GM12878 (cell line): ENCODE measurements around the gene TRIM8. TPM values are rescaled to one million over a fixed set of nuclear protein-coding genes. Genes with fewer than 3 reads are reported as not detected.

ENCODE experiments used
- ATAC-seq: fragments of 200-7000 bp; cut with Tn5 transposase; 3 replicates; pipeline ENCODE4 v1.9.1; 2020; ENCODE audit warnings: mild to moderate bottlenecking, moderate library complexity
- BruUV-seq: library from RNA; stranded (reverse); fragments of 400-500 nt; replicated peaks from 2 replicates; lab custom pipeline; 2021; lab: Mats Ljungman, UMichigan
- CTCF ChIA-PET: fragments of 300-600 bp; sonication (Branson Sonifier 250); formaldehyde crosslinking; extraction: SDS; loops from one replicate; lab custom pipeline; 2021; ENCODE audit warnings: inconsistent platforms; lab: Yijun Ruan, JAX
- POLR2A ChIA-PET: fragments of 350-600 bp; formaldehyde crosslinking; extraction: SDS; loops from one replicate; lab custom pipeline; 2021; ENCODE audit warnings: inconsistent platforms; lab: Charles Lee
- RAD21 ChIA-PET: fragments of 300-600 bp; sonication (Branson Sonifier 250); formaldehyde crosslinking; loops from one replicate; lab custom pipeline; 2023; ENCODE audit warnings: antibody characterized with exemption; ENCODE audit not compliant: unreplicated experiment; lab: Charles Lee
- SMC1A ChIA-PET: fragments of 300-600 bp; sonication (Branson Sonifier 250); formaldehyde crosslinking; loops from one replicate; lab custom pipeline; 2023; ENCODE audit not compliant: unreplicated experiment, uncharacterized antibody; lab: Charles Lee
- DNase-seq: peaks from one replicate; pipeline ENCODE4 v3.0.0-alpha.2; 2011; ENCODE audit warnings: low read depth, low spot score
- FAIRE-seq: peaks from 3 replicates; lab custom pipeline; 2011; peaks lifted over from hg19 to GRCh38; lab: Jason Lieb, UNC
- H2AFZ ChIP-seq: 2 replicates; pipeline ENCODE4 v1.6.0; 2011; ENCODE audit warnings: low read depth, low read length, control low read depth; ENCODE audit not compliant: control insufficient read depth
- H3K27ac ChIP-seq: 2 replicates; pipeline ENCODE4 v1.5.1; 2011; ENCODE audit warnings: control low read depth; ENCODE audit not compliant: control insufficient read depth, insufficient read depth
- H3K27me3 ChIP-seq, 2 experiments: replicated peaks in 1 of 2; 2 replicates each; pipeline versions ENCODE4 v1.6.0 to v1.6.1; 2011; ENCODE audit warnings: low read length in 1 of 2; ENCODE audit not compliant: control insufficient read depth in 2 of 2, insufficient read depth in 2 of 2
- H3K36me3 ChIP-seq, 2 experiments: 2 replicates each; pipeline ENCODE4 v1.5.1; 2011; ENCODE audit warnings: low read length in 1 of 2; ENCODE audit not compliant: control insufficient read depth in 2 of 2, insufficient read depth in 2 of 2
- H3K4me1 ChIP-seq: 2 replicates; pipeline ENCODE4 v1.6.1; 2011; ENCODE audit warnings: mild to moderate bottlenecking, low read length, moderate library complexity, mixed read lengths; ENCODE audit not compliant: control insufficient read depth, insufficient read depth
- H3K4me2 ChIP-seq: 2 replicates; pipeline ENCODE4 v1.6.0; 2011; ENCODE audit warnings: control low read depth; ENCODE audit not compliant: control insufficient read depth, insufficient read depth
- H3K4me3 ChIP-seq: fragments of 200-600 bp; sonication (generic); 2 replicates; pipeline ENCODE4 v1.5.1; 2016
- H3K79me2 ChIP-seq: 2 replicates; pipeline ENCODE4 v1.6.0; 2011; ENCODE audit warnings: low read length; ENCODE audit not compliant: control insufficient read depth, insufficient read depth
- H3K9ac ChIP-seq: 2 replicates; pipeline ENCODE4 v1.8.0; 2011; ENCODE audit warnings: low read length, control low read depth, mixed read lengths; ENCODE audit not compliant: control insufficient read depth, insufficient read depth
- H3K9me3 ChIP-seq: replicated peaks from 3 replicates; pipeline ENCODE4 v1.5.1; 2011; ENCODE audit warnings: mild to moderate bottlenecking, low read length; ENCODE audit not compliant: control insufficient read depth, insufficient read depth
- H4K20me1 ChIP-seq: 2 replicates; pipeline ENCODE4 v1.6.0; 2011; ENCODE audit not compliant: control insufficient read depth, insufficient read depth
- NFIC ChIP-seq: IDR thresholded peaks from 2 replicates; pipeline ENCODE4 v1.6.1; 2012; ENCODE audit warnings: low read depth, mild to moderate bottlenecking, inconsistent platforms, low read length, moderate library complexity
- RELB ChIP-seq: fragments of 450-650 bp; IDR thresholded peaks from 2 replicates; pipeline ENCODE4 v1.6.1; 2017; ENCODE audit warnings: low read depth, mild to moderate bottlenecking, moderate library complexity
- SMAD1 ChIP-seq: fragments of 450-650 bp; IDR thresholded peaks from 2 replicates; pipeline ENCODE4 v1.6.1; 2018; ENCODE audit warnings: mild to moderate bottlenecking, low read depth; ENCODE audit not compliant: partially characterized antibody
- SP1 ChIP-seq: IDR thresholded peaks from one replicate; pipeline ENCODE4 v1.6.1; 2011; ENCODE audit warnings: low read depth, low read length
- WGBS: methylation state at CpG from one replicate; pipeline ENCODE4 v1.1.6; 2016; ENCODE audit warnings: low lambda C conversion rate; ENCODE audit not compliant: insufficient replicate concordance, insufficient coverage; ENCODE audit errors: missing lambda C conversion rate; 5-methylcytosine and 5-hydroxymethylcytosine counted together
- in situ Hi-C: fragments of 300-500 bp; cut with MboI; formaldehyde crosslinking; loops from 9 replicates; pipeline ENCODE4 v1.14.3; 2018; ENCODE audit warnings: mixed read lengths
- intact Hi-C: fragments of 100-400 bp; cut with micrococcal nuclease; formaldehyde crosslinking; loops from one replicate; pipeline ENCODE4 v1.14.2; 2022; ENCODE audit not compliant: unreplicated experiment
- polyA plus RNA-seq, 11 experiments: library from polyadenylated mRNA; depleted of rRNA in 4 of 11; unstranded in 6 of 11; stranded (reverse) in 5 of 11; fragments of >200 nt; fragmentation: Nextera tagmentation in 4 of 11; fragmentation: Illumina TruSeq in 1 of 11; extraction: Ambion mirVana in 4 of 11; extraction: Trizol in 1 of 11; gene quantifications; 1 replicate in 1 of 11; 2 replicates in 10 of 11; pipeline versions ENCODE4 v1.2.1 to v1.2.3, GENCODE V29; 2011 to 2016; ENCODE audit warnings: inconsistent platforms in 2 of 11, missing spikeins in 2 of 11, low read depth in 1 of 11
- total RNA-seq, 4 experiments: library from RNA; depleted of rRNA in 3 of 4; stranded (reverse); fragments of >200 nt in 3 of 4; fragmentation: Illumina TruSeq in 1 of 4; extraction: Trizol in 1 of 4; gene quantifications; 2 replicates each; pipeline versions ENCODE4 v1.2.1 to v1.2.3, GENCODE V29; 2013 to 2021

The TRIM8 gene
- total and polyA plus RNA-seq, 10 of the 15 experiments (the other 5 are each of a cell fraction or from before 2014, with no cell fraction given): 7.9 to 53.2 (median 24.6) TPM

GRCh38 chr10:102670871-102671434 is 26.7 kb downstream of the TRIM8 start:
- no peak overlapping the region for H3K4me3 ChIP-seq
- 69% methylated on average over 6 of the region's 6 CpGs for WGBS
- ATAC-seq: no peak
- H2AFZ ChIP-seq: no peak overlapping the region
- no peak for FAIRE-seq
- H3K9me3 ChIP-seq: no peaks in the 10 kb centered on the region
- no peaks in the 10 kb centered on the region for H3K27me3 ChIP-seq
- intact Hi-C loops: no loop called here
- no peaks in the 10 kb centered on the region for H3K36me3 ChIP-seq
- DNase-seq: no peak
- no peaks in the 10 kb centered on the region for H4K20me1 ChIP-seq
- POLR2A ChIA-PET: interaction anchor here (0.6 to 6.1 kb wide), 4 partner anchors 8 to 43 kb away, joined by 3 to 52 read pairs (median 5); partner anchors contain the start of gene ARL3
- RAD21 ChIA-PET: interaction anchor here (1.2 to 1.9 kb wide), 5 partner anchors 17 to 87 kb away, joined by 3 to 7 read pairs (median 5); no protein-coding TSS in a partner anchor
- no peaks in the 10 kb centered on the region for H3K79me2 ChIP-seq
- in situ Hi-C loops: no loop called here
- CTCF ChIA-PET: interaction anchor here (1.3 to 3.1 kb wide), 7 partner anchors 8 to 168 kb away, joined by 4 to 27 read pairs (median 9); partner anchors contain the start of genes ACTR1A, SUFU and TRIM8
- SMC1A ChIA-PET: interaction anchor here (1.1 to 2.1 kb wide), 5 partner anchors 9 to 30 kb away, joined by 3 to 10 read pairs (median 5); partner anchors contain the start of gene TRIM8
- no peak overlapping the region for H3K4me2 ChIP-seq
- no TSS peak for BruUV-seq
- H3K4me1 ChIP-seq: peaks cover 23% of the 10 kb centered on the region
- no peak overlapping the region for H3K9ac ChIP-seq
- no peak overlapping the region for H3K27ac ChIP-seq
- TF ChIP-seq SMAD1: no peak
- TF ChIP-seq NFIC: no peak
- TF ChIP-seq SP1: no peak
- no peak for TF ChIP-seq RELB
- TF ChIP-seq, all 136 proteins: peak for 0
